Natural killer cell treated with Interleukin-12 subunit alpha and Interleukin-12 subunit beta and Interleukin-15 and Interleukin-18, amount 100 ng/mL, for 72 hours (primary cell): ENCODE measurements around the gene NUDT3. TPM values are rescaled to one million over a fixed set of nuclear protein-coding genes. Genes with fewer than 3 reads are reported as not detected.

Experiments
- ATAC-seq, 2 donors: fragments of 150-1000 bp; cut with Tn5 transposase in 1 of 2; sonication (Bioruptor Pico), chemical (Tn5 transposase) in 1 of 2; 2 replicates each; pipeline ENCODE4 v1.10.0; 2021
- DNase-seq: peaks from one replicate; pipeline ENCODE4 v3.0.0; 2022; ENCODE audit warnings: low spot score
- H3K27ac Mint-ChIP-seq, 2 donors: 1 replicate in 1 of 2; 2 replicates in 1 of 2; pipeline ENCODE4 v1.8.0; 2022; ENCODE audit warnings: mixed read lengths in 2 of 2, mild to moderate bottlenecking in 1 of 2, moderate library complexity in 1 of 2
- H3K27me3 Mint-ChIP-seq, 2 donors: 1 replicate in 1 of 2; 2 replicates in 1 of 2; pipeline ENCODE4 v1.8.0; 2022; ENCODE audit warnings: mixed read lengths in 2 of 2
- H3K36me3 Mint-ChIP-seq: one replicate; pipeline ENCODE4 v1.8.0; 2022; ENCODE audit warnings: mixed read lengths
- H3K4me1 Mint-ChIP-seq, 2 donors: 1 replicate in 1 of 2; 2 replicates in 1 of 2; pipeline ENCODE4 v1.8.0; 2022; ENCODE audit warnings: low read depth in 2 of 2, mixed read lengths in 2 of 2, mild to moderate bottlenecking in 1 of 2
- H3K4me3 Mint-ChIP-seq: one replicate; pipeline ENCODE4 v1.8.0; 2022; ENCODE audit warnings: mixed read lengths
- H3K9me3 Mint-ChIP-seq: 2 replicates; pipeline ENCODE4 v1.8.0; 2022; ENCODE audit warnings: mixed read lengths
- total RNA-seq, 2 donors: library from RNA; stranded (reverse); gene quantifications; one replicate each; pipeline ENCODE4 v1.2.3, GENCODE V29; 2022

The NUDT3 gene
- total RNA-seq, 2 donors from 2014 or later = 9.2 to 15.4 TPM

- Mint-ChIP-seq H3K27ac (peak overlapping the region in 1 of 2 donors; percentile 64), H3K4me3 (no peak overlapping the region), H3K9me3 (no peaks in the 10 kb centered on the region), H3K27me3 (no peaks in the 10 kb centered on the region), H3K36me3 (no peaks in the 10 kb centered on the region), H3K4me1 (peaks cover 25 to 40% of the 10 kb centered on the region in 2 donors)
- peak; percentile 71 for DNase-seq
- peak in 1 of 2 donors; percentile 18 for ATAC-seq
Measured at GRCh38 chr6:34243901-34244884, 148.3 kb downstream of the NUDT3 start.

- peaks cover 23 to 40% of the 10 kb centered on the region in 2 donors for H3K4me1 Mint-ChIP-seq
- H3K9me3 Mint-ChIP-seq = no peaks in the 10 kb centered on the region
- DNase-seq = no peak
- H3K27me3 Mint-ChIP-seq = no peaks in the 10 kb centered on the region
- H3K4me3 Mint-ChIP-seq = no peak overlapping the region
- H3K27ac Mint-ChIP-seq = peak overlapping the region; percentile 64 to 74
- ATAC-seq = no peak
- no peaks in the 10 kb centered on the region for H3K36me3 Mint-ChIP-seq
Measured at GRCh38 chr6:34243131-34243771, 149.2 kb downstream of the NUDT3 start.

- Mint-ChIP-seq H3K9me3 (no peaks in the 10 kb centered on the region), H3K4me3 (no peak overlapping the region), H3K4me1 (peaks cover 18 to 36% of the 10 kb centered on the region in 2 donors), H3K27me3 (no peaks in the 10 kb centered on the region), H3K27ac (peak overlapping the region; percentile 64 to 74), H3K36me3 (no peaks in the 10 kb centered on the region)
- ATAC-seq (no peak), DNase-seq (no peak)
Measured at GRCh38 chr6:34242252-34243130, 150.0 kb downstream of the NUDT3 start.

GRCh38 chr6:34241351-34242215, 150.9 kb downstream of the NUDT3 start:
- Mint-ChIP-seq H3K27me3 (no peaks in the 10 kb centered on the region), H3K9me3 (no peaks in the 10 kb centered on the region), H3K27ac (peak overlapping the region in 1 of 2 donors; percentile 64), H3K4me1 (peaks cover 18 to 32% of the 10 kb centered on the region in 2 donors), H3K4me3 (no peak overlapping the region), H3K36me3 (no peaks in the 10 kb centered on the region)
- no peak for DNase-seq
- ATAC-seq = no peak

- ATAC-seq (no peak), DNase-seq (no peak)
- no peak overlapping the region for H3K4me3 Mint-ChIP-seq
- H3K4me1 Mint-ChIP-seq = peaks cover 21 to 36% of the 10 kb centered on the region in 2 donors
- no peak overlapping the region for H3K27ac Mint-ChIP-seq
- H3K9me3 Mint-ChIP-seq = no peaks in the 10 kb centered on the region
- no peaks in the 10 kb centered on the region for H3K27me3 Mint-ChIP-seq
- H3K36me3 Mint-ChIP-seq = no peaks in the 10 kb centered on the region
Measured at GRCh38 chr6:34240329-34241248, 151.9 kb downstream of the NUDT3 start.

- no peak for ATAC-seq
- H3K4me3 Mint-ChIP-seq = no peak overlapping the region
- H3K9me3 Mint-ChIP-seq = no peaks in the 10 kb centered on the region
- no peak for DNase-seq
- peaks cover 15 to 31% of the 10 kb centered on the region in 2 donors for H3K4me1 Mint-ChIP-seq
- peak overlapping the region in 1 of 2 donors; percentile 70 for H3K27ac Mint-ChIP-seq
- H3K36me3 Mint-ChIP-seq = no peaks in the 10 kb centered on the region
- H3K27me3 Mint-ChIP-seq = no peaks in the 10 kb centered on the region
Measured at GRCh38 chr6:34239893-34240292, 152.6 kb downstream of the NUDT3 start.

GRCh38 chr6:34239500-34239825, 153.0 kb downstream of the NUDT3 start:
- H3K4me3 Mint-ChIP-seq = peak overlapping the region; percentile 82
- peaks cover 17 to 29% of the 10 kb centered on the region in 2 donors for H3K4me1 Mint-ChIP-seq
- peak overlapping the region in 1 of 2 donors; percentile 70 for H3K27ac Mint-ChIP-seq
- DNase-seq (no peak), ATAC-seq (no peak)
- H3K9me3 Mint-ChIP-seq = no peaks in the 10 kb centered on the region
- H3K27me3 Mint-ChIP-seq = no peaks in the 10 kb centered on the region
- no peaks in the 10 kb centered on the region for H3K36me3 Mint-ChIP-seq

- ATAC-seq (no peak), DNase-seq (no peak)
- no peaks in the 10 kb centered on the region for H3K9me3 Mint-ChIP-seq
- no peaks in the 10 kb centered on the region for H3K27me3 Mint-ChIP-seq
- H3K4me1 Mint-ChIP-seq = peaks cover 23 to 32% of the 10 kb centered on the region in 2 donors
- H3K36me3 Mint-ChIP-seq = no peaks in the 10 kb centered on the region
- peak overlapping the region; percentile 82 for H3K4me3 Mint-ChIP-seq
- peak overlapping the region; percentile 23 to 70 for H3K27ac Mint-ChIP-seq
Measured at GRCh38 chr6:34238585-34239499, 153.6 kb downstream of the NUDT3 start.

GRCh38 chr6:34237722-34238584, 154.5 kb downstream of the NUDT3 start:
- ATAC-seq (peak; percentile 20 to 50), DNase-seq (peak; percentile 83)
- H3K27ac Mint-ChIP-seq = peak overlapping the region; percentile 23 to 70
- H3K36me3 Mint-ChIP-seq = no peaks in the 10 kb centered on the region
- H3K4me3 Mint-ChIP-seq = peak overlapping the region; percentile 82
- no peaks in the 10 kb centered on the region for H3K9me3 Mint-ChIP-seq
- H3K27me3 Mint-ChIP-seq = no peaks in the 10 kb centered on the region
- H3K4me1 Mint-ChIP-seq = peaks cover 15 to 24% of the 10 kb centered on the region in 2 donors

GRCh38 chr6:34237316-34237721, 155.2 kb downstream of the NUDT3 start:
- Mint-ChIP-seq H3K27me3 (no peaks in the 10 kb centered on the region), H3K9me3 (no peaks in the 10 kb centered on the region), H3K36me3 (no peaks in the 10 kb centered on the region), H3K27ac (no peak overlapping the region), H3K4me1 (peaks cover 13 to 17% of the 10 kb centered on the region in 2 donors), H3K4me3 (peak overlapping the region; percentile 89)
- ATAC-seq = peak; percentile 31 to 34
- no peak for DNase-seq
